ENCODE data around the gene PEAK3. TPM values are rescaled to one million over a fixed set of nuclear protein-coding genes. Genes with fewer than 3 reads are reported as not detected.

Gene PEAK3
- total and polyA plus RNA-seq, 10 of the 15 experiments (the other 5 are each of a cell fraction or from before 2014, with no cell fraction given) = 0.03 to 0.10 (median 0.05) TPM; not detected in 7

GRCh38 chr19:2224754-2225349, 57.1 kb downstream of the PEAK3 start:
- no peaks in the 10 kb centered on the region for H3K79me2 ChIP-seq (ENCODE audit: control insufficient read depth, insufficient read depth, low read length)
- intact Hi-C loops (cut with micrococcal nuclease; ENCODE audit: unreplicated experiment) = no loop called here
- no peak overlapping the region for H3K9ac ChIP-seq (ENCODE audit: control insufficient read depth, insufficient read depth, low read length)
- H3K4me1 ChIP-seq (ENCODE audit: control insufficient read depth, insufficient read depth, low read length) = no peaks in the 10 kb centered on the region; the same call in 1 of the 2 replicates
- ChIA-PET SMC1A (ENCODE audit: uncharacterized antibody, unreplicated experiment) (no interaction called here), RAD21 (ENCODE audit: unreplicated experiment) (no interaction called here), CTCF (no interaction called here), POLR2A (no interaction called here)
- H3K27ac ChIP-seq (ENCODE audit: control insufficient read depth, insufficient read depth) = no peak overlapping the region
- H4K20me1 ChIP-seq (ENCODE audit: control insufficient read depth, insufficient read depth) = no peaks in the 10 kb centered on the region
- peaks cover 0 to 51% of the 10 kb centered on the region in 2 experiments; a peak in 3 of 4 replicates for H3K36me3 ChIP-seq (ENCODE audit: control insufficient read depth in 2 of 2, insufficient read depth in 2 of 2, low read length in 1 of 2)
- WGBS (ENCODE audit: insufficient coverage, insufficient replicate concordance, low lambda C conversion rate, missing lambda C conversion rate) = 86% methylated on average over 13 of the region's 13 CpGs
- FAIRE-seq (no peak), DNase-seq (ENCODE audit: low read depth, low spot score) (no peak), ATAC-seq (no peak)
- in situ Hi-C loops (cut with MboI) = no loop called here
- H3K4me2 ChIP-seq (ENCODE audit: control insufficient read depth, insufficient read depth) = no peak overlapping the region
- no peak overlapping the region for H2AFZ ChIP-seq (ENCODE audit: control insufficient read depth, low read depth, low read length)
- TF ChIP-seq SMAD1 (IDR thresholded peaks at IDR 0.05; ENCODE audit: low read depth, partially characterized antibody) (no peak), BMI1 (IDR thresholded peaks at IDR 0.05; ENCODE audit: borderline replicate concordance) (no peak), GATAD2B (conservative IDR thresholded peaks at IDR 0.05; ENCODE audit: low read depth) (no peak)
- BruUV-seq (replicated peaks) = no TSS peak
- H3K9me3 ChIP-seq (replicated peaks; ENCODE audit: control insufficient read depth, insufficient read depth, low read length) = no peaks in the 10 kb centered on the region
- no peaks in the 10 kb centered on the region for H3K27me3 ChIP-seq (replicated peaks in 1 of 2; ENCODE audit: control insufficient read depth in 2 of 2, insufficient read depth in 2 of 2, low read length in 1 of 2)
- no peak overlapping the region for H3K4me3 ChIP-seq

MicroRNAs within 50 kb of the gene (microRNA counts, 767-probe panel; counts per million panel counts)
- 55.3 counts per million for microRNA hsa-miR-1227

Small RNAs within 50 kb of the gene (microRNA-seq; reads per million reads assigned to microRNA genes)
- gene MIR1227 (5.8 reads per million, percentile 33 among the genes with 10 or more reads in this experiment), gene MIR4321 (not detected)

Small RNAs within 50 kb of the gene (small RNA-seq; reads per million reads assigned to genes)
- gene MIR1227 = not detected

Other genes starting within 250 kb of the PEAK3 start
Only the 7 nearest of the 16 such genes appear.
- 131 and 133 TPM in 2 replicates for gene PLEKHJ1, start 45.8 kb downstream of the PEAK3 start, total RNA-seq (2014; rRNA removed)
- 42.8 and 49.7 TPM in 2 replicates for gene PLEKHJ1, start 45.8 kb downstream of the PEAK3 start, total RNA-seq (2014; rRNA removed; fragmentation: Illumina TruSeq; extraction: Trizol)
- 92.9 and 98.0 TPM in 2 replicates for gene PLEKHJ1, start 45.8 kb downstream of the PEAK3 start, total RNA-seq (2021)
- gene PLEKHJ1, start 45.8 kb downstream of the PEAK3 start, polyA plus RNA-seq (2011; rRNA removed) = 27.7 and 52.0 TPM in 2 replicates
- gene PLEKHJ1, start 45.8 kb downstream of the PEAK3 start, polyA plus RNA-seq (2014; fragmentation: Illumina TruSeq; extraction: Trizol) = 13.8 and 32.4 TPM in 2 replicates
- gene PLEKHJ1, start 45.8 kb downstream of the PEAK3 start, polyA plus RNA-seq (2014; fragmentation: Nextera tagmentation; extraction: Ambion mirVana) = 1 to 10 TPM; 1.3 to 6.9 TPM
- gene PLEKHJ1, start 45.8 kb downstream of the PEAK3 start, polyA plus RNA-seq (2014; rRNA removed) = 133 and 158 TPM in 2 replicates
- 100 to 1,000 TPM; 119 to 125 TPM for gene PLEKHJ1, start 45.8 kb downstream of the PEAK3 start, polyA plus RNA-seq (2016; fragmentation: Nextera tagmentation; extraction: Ambion mirVana)
- 41.5 and 49.3 TPM in 2 replicates for gene SF3A2, start 45.4 kb downstream of the PEAK3 start, total RNA-seq (2014; rRNA removed)
- 12.3 and 15.6 TPM in 2 replicates for gene SF3A2, start 45.4 kb downstream of the PEAK3 start, total RNA-seq (2014; rRNA removed; fragmentation: Illumina TruSeq; extraction: Trizol)
- 132 and 143 TPM in 2 replicates for gene SF3A2, start 45.4 kb downstream of the PEAK3 start, total RNA-seq (2021)
- 3.3 and 5.4 TPM in 2 replicates for gene SF3A2, start 45.4 kb downstream of the PEAK3 start, polyA plus RNA-seq (2011; rRNA removed)
- gene SF3A2, start 45.4 kb downstream of the PEAK3 start, polyA plus RNA-seq (2014; fragmentation: Illumina TruSeq; extraction: Trizol) = 2.4 and 26.9 TPM in 2 replicates
- gene SF3A2, start 45.4 kb downstream of the PEAK3 start, polyA plus RNA-seq (2014; fragmentation: Nextera tagmentation; extraction: Ambion mirVana) = under 1 TPM; 0.33 to 0.55 TPM
- 36.2 and 61.3 TPM in 2 replicates for gene SF3A2, start 45.4 kb downstream of the PEAK3 start, polyA plus RNA-seq (2014; rRNA removed)
- gene SF3A2, start 45.4 kb downstream of the PEAK3 start, polyA plus RNA-seq (2016; fragmentation: Nextera tagmentation; extraction: Ambion mirVana) = 10 to 100 TPM; 34.4 to 39.7 TPM
- 1.4 and 1.7 TPM in 2 replicates for gene AMH, start 32.9 kb downstream of the PEAK3 start, total RNA-seq (2014; rRNA removed)
- 0.18 TPM in 1 of 2 replicates, not detected in the other for gene AMH, start 32.9 kb downstream of the PEAK3 start, total RNA-seq (2014; rRNA removed; fragmentation: Illumina TruSeq; extraction: Trizol)
- 2.1 and 3.5 TPM in 2 replicates for gene AMH, start 32.9 kb downstream of the PEAK3 start, total RNA-seq (2021)
- gene AMH, start 32.9 kb downstream of the PEAK3 start, polyA plus RNA-seq (2011; rRNA removed) = 0.20 and 0.22 TPM in 2 replicates
- not detected in 2 replicates for gene AMH, start 32.9 kb downstream of the PEAK3 start, polyA plus RNA-seq (2014; fragmentation: Illumina TruSeq; extraction: Trizol)
- not detected for gene AMH, start 32.9 kb downstream of the PEAK3 start, polyA plus RNA-seq (2014; fragmentation: Nextera tagmentation; extraction: Ambion mirVana)
- 2.6 TPM in 2 replicates for gene AMH, start 32.9 kb downstream of the PEAK3 start, polyA plus RNA-seq (2014; rRNA removed)
- under 1 TPM in 1 of 2 experiments, not detected in 1; 0.17 TPM for gene AMH, start 32.9 kb downstream of the PEAK3 start, polyA plus RNA-seq (2016; fragmentation: Nextera tagmentation; extraction: Ambion mirVana)
- gene JSRP1, start 25.8 kb downstream of the PEAK3 start, total RNA-seq (2014; rRNA removed) = not detected in 2 replicates
- gene JSRP1, start 25.8 kb downstream of the PEAK3 start, total RNA-seq (2014; rRNA removed; fragmentation: Illumina TruSeq; extraction: Trizol) = not detected in 2 replicates
- gene JSRP1, start 25.8 kb downstream of the PEAK3 start, total RNA-seq (2021) = 0.41 and 0.43 TPM in 2 replicates
- not detected in 2 replicates for gene JSRP1, start 25.8 kb downstream of the PEAK3 start, polyA plus RNA-seq (2011; rRNA removed)
- gene JSRP1, start 25.8 kb downstream of the PEAK3 start, polyA plus RNA-seq (2014; fragmentation: Illumina TruSeq; extraction: Trizol) = not detected in 2 replicates
- gene JSRP1, start 25.8 kb downstream of the PEAK3 start, polyA plus RNA-seq (2014; fragmentation: Nextera tagmentation; extraction: Ambion mirVana) = not detected
- 0.14 TPM in 1 of 2 replicates, not detected in the other for gene JSRP1, start 25.8 kb downstream of the PEAK3 start, polyA plus RNA-seq (2014; rRNA removed)
- gene JSRP1, start 25.8 kb downstream of the PEAK3 start, polyA plus RNA-seq (2016; fragmentation: Nextera tagmentation; extraction: Ambion mirVana) = under 1 TPM; 0.49 to 0.91 TPM
- 0.22 and 0.40 TPM in 2 replicates for gene LINGO3, start 26.0 kb upstream of the PEAK3 start, total RNA-seq (2014; rRNA removed)
- 0.09 TPM in 1 of 2 replicates, not detected in the other for gene LINGO3, start 26.0 kb upstream of the PEAK3 start, total RNA-seq (2014; rRNA removed; fragmentation: Illumina TruSeq; extraction: Trizol)
- gene LINGO3, start 26.0 kb upstream of the PEAK3 start, total RNA-seq (2021) = 0.27 and 0.33 TPM in 2 replicates
- not detected in 2 replicates for gene LINGO3, start 26.0 kb upstream of the PEAK3 start, polyA plus RNA-seq (2011; rRNA removed)
- not detected in 2 replicates for gene LINGO3, start 26.0 kb upstream of the PEAK3 start, polyA plus RNA-seq (2014; fragmentation: Illumina TruSeq; extraction: Trizol)
- not detected for gene LINGO3, start 26.0 kb upstream of the PEAK3 start, polyA plus RNA-seq (2014; fragmentation: Nextera tagmentation; extraction: Ambion mirVana)
- gene LINGO3, start 26.0 kb upstream of the PEAK3 start, polyA plus RNA-seq (2014; rRNA removed) = 0.05 and 0.09 TPM in 2 replicates
- 1 to 10 TPM; 1.2 to 2.0 TPM for gene LINGO3, start 26.0 kb upstream of the PEAK3 start, polyA plus RNA-seq (2016; fragmentation: Nextera tagmentation; extraction: Ambion mirVana)
- gene LSM7, start 46.4 kb upstream of the PEAK3 start, total RNA-seq (2014; rRNA removed) = 253 and 300 TPM in 2 replicates
- 138 and 148 TPM in 2 replicates for gene LSM7, start 46.4 kb upstream of the PEAK3 start, total RNA-seq (2014; rRNA removed; fragmentation: Illumina TruSeq; extraction: Trizol)
- gene LSM7, start 46.4 kb upstream of the PEAK3 start, total RNA-seq (2021) = 205 and 211 TPM in 2 replicates
- 193 and 274 TPM in 2 replicates for gene LSM7, start 46.4 kb upstream of the PEAK3 start, polyA plus RNA-seq (2011; rRNA removed)
- gene LSM7, start 46.4 kb upstream of the PEAK3 start, polyA plus RNA-seq (2014; fragmentation: Illumina TruSeq; extraction: Trizol) = 34.5 and 107 TPM in 2 replicates
- 100 to 1,000 TPM in 1 of 2 experiments, 10 to 100 TPM in 1; 24.4 to 108 TPM for gene LSM7, start 46.4 kb upstream of the PEAK3 start, polyA plus RNA-seq (2014; fragmentation: Nextera tagmentation; extraction: Ambion mirVana)
- 424 and 461 TPM in 2 replicates for gene LSM7, start 46.4 kb upstream of the PEAK3 start, polyA plus RNA-seq (2014; rRNA removed)
- gene LSM7, start 46.4 kb upstream of the PEAK3 start, polyA plus RNA-seq (2016; fragmentation: Nextera tagmentation; extraction: Ambion mirVana) = 100 to 1,000 TPM; 230 to 273 TPM
- gene SPPL2B, start 46.5 kb upstream of the PEAK3 start, total RNA-seq (2014; rRNA removed) = 19.2 and 26.0 TPM in 2 replicates
- 6.4 and 7.8 TPM in 2 replicates for gene SPPL2B, start 46.5 kb upstream of the PEAK3 start, total RNA-seq (2014; rRNA removed; fragmentation: Illumina TruSeq; extraction: Trizol)
- 47.6 and 56.5 TPM in 2 replicates for gene SPPL2B, start 46.5 kb upstream of the PEAK3 start, total RNA-seq (2021)
- 7.6 and 10.6 TPM in 2 replicates for gene SPPL2B, start 46.5 kb upstream of the PEAK3 start, polyA plus RNA-seq (2011; rRNA removed)
- gene SPPL2B, start 46.5 kb upstream of the PEAK3 start, polyA plus RNA-seq (2014; fragmentation: Illumina TruSeq; extraction: Trizol) = 2.1 and 5.0 TPM in 2 replicates
- gene SPPL2B, start 46.5 kb upstream of the PEAK3 start, polyA plus RNA-seq (2014; fragmentation: Nextera tagmentation; extraction: Ambion mirVana) = under 1 TPM; 0.29 to 0.40 TPM
- gene SPPL2B, start 46.5 kb upstream of the PEAK3 start, polyA plus RNA-seq (2014; rRNA removed) = 55.5 and 65.7 TPM in 2 replicates
- gene SPPL2B, start 46.5 kb upstream of the PEAK3 start, polyA plus RNA-seq (2016; fragmentation: Nextera tagmentation; extraction: Ambion mirVana) = 10 to 100 TPM; 33.8 to 34.7 TPM